IMR-90 (cell line): ENCODE measurements around the gene RP2. TPM values are rescaled to one million over a fixed set of nuclear protein-coding genes. Genes with fewer than 3 reads are reported as not detected.

Experiments used
- ATAC-seq: fragments of 200-7000 bp; cut with Tn5 transposase; 2 replicates; pipeline ENCODE4 v1.9.1; 2020; ENCODE audit warnings: low read depth, mild to moderate bottlenecking, moderate library complexity
- BruUV-seq: library from RNA; stranded (reverse); fragments of 400-500 nt; replicated peaks from 2 replicates; lab custom pipeline; 2021; lab: Mats Ljungman, UMichigan
- CTCF ChIA-PET: fragments of 300-600 bp; formaldehyde crosslinking; extraction: SDS; loops from one replicate; lab custom pipeline; 2021; ENCODE audit warnings: antibody characterized with exemption; lab: Yijun Ruan, JAX
- POLR2A ChIA-PET: fragments of 300-600 bp; sonication (Branson Sonifier 250); formaldehyde crosslinking; loops from one replicate; lab custom pipeline; 2022; ENCODE audit warnings: antibody characterized with exemption; ENCODE audit not compliant: unreplicated experiment; lab: Charles Lee
- DNase-seq: peaks from one replicate; pipeline ENCODE4 v3.0.0; 2013
- H2AFZ ChIP-seq: replicated peaks from 2 replicates; pipeline ENCODE3; 2013; ENCODE audit warnings: low read length, mild to moderate bottlenecking; ENCODE audit not compliant: poor library complexity
- H2AK5ac ChIP-seq: 2 replicates; pipeline ENCODE4 v1.6.1; 2013; ENCODE audit warnings: low read depth, low read length, inconsistent platforms
- H2AK9ac ChIP-seq: replicated peaks from 2 replicates; pipeline ENCODE3; 2013; ENCODE audit warnings: mild to moderate bottlenecking, low read depth, low read length, moderate library complexity; ENCODE audit not compliant: poor library complexity
- H2BK120ac ChIP-seq: 2 replicates; pipeline ENCODE4 v1.6.1; 2013; ENCODE audit warnings: low read depth, low read length, inconsistent platforms
- H2BK15ac ChIP-seq: 3 replicates; pipeline ENCODE4 v1.6.1; 2013; ENCODE audit warnings: low read depth, low read length, inconsistent platforms
- H2BK20ac ChIP-seq: 2 replicates; pipeline ENCODE4 v1.6.1; 2013; ENCODE audit warnings: low read depth, mild to moderate bottlenecking, inconsistent platforms, low read length, moderate library complexity
- H2BK5ac ChIP-seq: 2 replicates; pipeline ENCODE4 v1.6.1; 2013; ENCODE audit warnings: mild to moderate bottlenecking, low read depth, low read length, inconsistent platforms; ENCODE audit not compliant: poor library complexity, severe bottlenecking
- H3K14ac ChIP-seq: replicated peaks from 2 replicates; pipeline ENCODE4 v1.6.1; 2013; ENCODE audit warnings: low read depth, low read length, inconsistent platforms
- H3K18ac ChIP-seq: 2 replicates; pipeline ENCODE4 v1.6.1; 2013; ENCODE audit warnings: low read depth, low read length, control low read depth
- H3K23ac ChIP-seq: 2 replicates; pipeline ENCODE4 v1.6.1; 2013; ENCODE audit warnings: low read depth, low read length, inconsistent platforms
- H3K27ac ChIP-seq: 2 replicates; pipeline ENCODE4 v1.5.1; 2013; ENCODE audit warnings: mild to moderate bottlenecking, control low read depth, low read length; ENCODE audit not compliant: insufficient read depth
- H3K27me3 ChIP-seq: 2 replicates; pipeline ENCODE4 v1.6.1; 2013; ENCODE audit warnings: low read length; ENCODE audit not compliant: control insufficient read depth, insufficient read depth
- H3K36me3 ChIP-seq: 2 replicates; pipeline ENCODE4 v1.6.1; 2013; ENCODE audit warnings: low read length, mixed read lengths; ENCODE audit not compliant: control insufficient read depth, insufficient read depth
- H3K4ac ChIP-seq: 2 replicates; pipeline ENCODE4 v1.6.1; 2013; ENCODE audit warnings: low read depth, low read length, inconsistent platforms
- H3K4me1 ChIP-seq: 2 replicates; pipeline ENCODE4 v1.6.1; 2013; ENCODE audit warnings: low read length, mixed read lengths; ENCODE audit not compliant: control insufficient read depth, insufficient read depth
- H3K4me2 ChIP-seq: 2 replicates; pipeline ENCODE4 v1.6.1; 2013; ENCODE audit warnings: low read depth, mild to moderate bottlenecking, control low read depth, low read length, moderate library complexity
- H3K4me3 ChIP-seq: 2 replicates; pipeline ENCODE4 v1.5.1; 2013; ENCODE audit warnings: low read depth, mild to moderate bottlenecking, control low read depth, low read length, moderate library complexity; ENCODE audit not compliant: insufficient read depth
- H3K56ac ChIP-seq: 2 replicates; pipeline ENCODE4 v1.6.1; 2013; ENCODE audit warnings: low read length, inconsistent platforms; ENCODE audit not compliant: insufficient read depth; ENCODE audit errors: extremely low read depth
- H3K79me1 ChIP-seq, 2 experiments: 2 replicates each; pipeline ENCODE4 v1.6.1; 2013; ENCODE audit warnings: low read length in 2 of 2, inconsistent platforms in 1 of 2, low read depth in 1 of 2
- H3K9ac ChIP-seq: 2 replicates; pipeline ENCODE4 v1.6.1; 2013; ENCODE audit warnings: low read depth, low read length, control low read depth
- H3K9me1 ChIP-seq: 2 replicates; pipeline ENCODE4 v1.6.1; 2013; ENCODE audit warnings: low read length, inconsistent platforms; ENCODE audit not compliant: insufficient read depth
- H3K9me3 ChIP-seq: 2 replicates; pipeline ENCODE4 v1.6.1; 2013; ENCODE audit warnings: low read length; ENCODE audit not compliant: control insufficient read depth, insufficient read depth
- H4K20me1 ChIP-seq: 2 replicates; pipeline ENCODE4 v1.6.1; 2013; ENCODE audit warnings: low read length, inconsistent platforms; ENCODE audit not compliant: insufficient read depth
- H4K5ac ChIP-seq: 2 replicates; pipeline ENCODE4 v1.6.1; 2013; ENCODE audit warnings: mild to moderate bottlenecking, low read depth, low read length, control low read depth
- H4K8ac ChIP-seq, 2 experiments: 2 replicates each; pipeline ENCODE4 v1.6.1; 2013; ENCODE audit warnings: low read depth in 2 of 2, low read length in 2 of 2, control low read depth in 1 of 2, inconsistent platforms in 1 of 2
- H4K91ac ChIP-seq: 2 replicates; pipeline ENCODE4 v1.6.1; 2013; ENCODE audit warnings: low read depth, low read length, inconsistent platforms; ENCODE audit not compliant: insufficient read depth
- BHLHE40 ChIP-seq: fragments of 150-350 bp; IDR thresholded peaks from 2 replicates; pipeline ENCODE4 v1.6.1; 2016; ENCODE audit warnings: mild to moderate bottlenecking, low read depth, low read length
- CEBPB ChIP-seq: IDR thresholded peaks from 2 replicates; pipeline ENCODE4 v1.6.1; 2012; ENCODE audit warnings: low read depth, low read length, improper control_type of control experiment
- CHD1 ChIP-seq: IDR thresholded peaks from 2 replicates; pipeline ENCODE4 v1.6.1; 2012; ENCODE audit warnings: low read depth, low read length, improper control_type of control experiment
- ELK1 ChIP-seq: fragments of 150-350 bp; IDR thresholded peaks from 2 replicates; pipeline ENCODE4 v1.6.1; 2016; ENCODE audit warnings: low read depth, mild to moderate bottlenecking, low read length, moderate library complexity, borderline replicate concordance
- FOS ChIP-seq: fragments of 150-350 bp; IDR thresholded peaks from 2 replicates; pipeline ENCODE4 v1.6.1; 2016; ENCODE audit warnings: low read depth, low read length
- MAFK ChIP-seq: IDR thresholded peaks from 2 replicates; pipeline ENCODE4 v1.6.1; 2012; ENCODE audit warnings: low read depth, low read length, improper control_type of control experiment
- MAZ ChIP-seq: IDR thresholded peaks from 2 replicates; pipeline ENCODE4 v1.6.1; 2012; ENCODE audit warnings: low read depth, mild to moderate bottlenecking, low read length, improper control_type of control experiment, moderate library complexity, borderline replicate concordance
- MXI1 ChIP-seq: IDR thresholded peaks from 2 replicates; pipeline ENCODE4 v1.6.1; 2012; ENCODE audit warnings: low read depth, mild to moderate bottlenecking, low read length, moderate library complexity, borderline replicate concordance
- NFE2L2 ChIP-seq: fragments of 150-350 bp; IDR thresholded peaks from 2 replicates; pipeline ENCODE4 v1.6.1; 2016; ENCODE audit warnings: low read depth, mild to moderate bottlenecking, low read length
- POLR2A ChIP-seq: IDR thresholded peaks from 2 replicates; pipeline ENCODE4 v1.6.1; 2012; ENCODE audit warnings: mild to moderate bottlenecking, low read depth, low read length
- SMC3 ChIP-seq: fragments of 150-350 bp; IDR thresholded peaks from 2 replicates; pipeline ENCODE4 v1.6.1; 2016; ENCODE audit warnings: low read depth, mild to moderate bottlenecking, antibody characterized with exemption, low read length, moderate library complexity
- WGBS, 2 experiments: methylation state at CpG; one replicate each; pipeline versions ENCODE4 v1.1.5 to v1.1.7; 2013; ENCODE audit warnings: missing lambda C conversion rate in 2 of 2; ENCODE audit not compliant: insufficient read length in 1 of 2; ENCODE audit errors: extremely low coverage in 2 of 2; 5-methylcytosine and 5-hydroxymethylcytosine counted together
- dilution Hi-C: fragments of 300-500 bp; cut with HindIII; formaldehyde crosslinking; loops from one replicate; pipeline ENCODE4 v1.14.3; 2018; ENCODE audit warnings: low sequenced_read_pairs; ENCODE audit not compliant: unreplicated experiment
- in situ Hi-C: fragments of 300-500 bp; cut with MboI; formaldehyde crosslinking; loops from 3 replicates; pipeline ENCODE4 v1.14.3; 2019; ENCODE audit warnings: low sequenced_read_pairs, inconsistent platforms, mixed read lengths
- intact Hi-C: fragments of 100-400 bp; cut with micrococcal nuclease; formaldehyde crosslinking; loops from 2 replicates; pipeline ENCODE4 v1.10.0; 2022
- polyA plus RNA-seq, 3 experiments: library from polyadenylated mRNA; depleted of rRNA; stranded (reverse); fragments of >200 nt; gene quantifications; 2 replicates each; pipeline ENCODE4 v1.2.3, GENCODE V29; 2012; ENCODE audit warnings: low replicate concordance in 1 of 3
- total RNA-seq: library from RNA; depleted of rRNA; stranded (reverse); fragments of >200 nt; gene quantifications from 2 replicates; pipeline ENCODE4 v1.2.3, GENCODE V29; 2012
- TF ChIP-seq, protein P1 (sequence below): fragments of 150-350 bp; IDR thresholded peaks from 2 replicates; pipeline ENCODE4 v1.6.1; 2017; ENCODE audit warnings: mild to moderate bottlenecking, antibody characterized with exemption, low read length, low read depth
- TF ChIP-seq, protein P2 (sequence below): conservative IDR thresholded peaks from 2 replicates; pipeline ENCODE4 v1.5.1; 2012; ENCODE audit warnings: mild to moderate bottlenecking, low read depth, low read length, improper control_type of control experiment

RP2 gene
- total and polyA plus RNA-seq, 2 of the 4 experiments (the other 2 are of a cell fraction), result 6.8 to 17.0 TPM

GRCh38 chrX:46811121-46811520 is 25.7 kb upstream of the RP2 start:
- no peak overlapping the region for H3K9ac ChIP-seq
- ChIA-PET CTCF (no interaction called here), POLR2A (no interaction called here)
- intact Hi-C loops, result no loop called here
- H4K5ac ChIP-seq, result no peak overlapping the region
- no peak overlapping the region for H3K14ac ChIP-seq
- no peak overlapping the region for H3K56ac ChIP-seq
- H3K9me3 ChIP-seq, result no peaks in the 10 kb centered on the region
- TF ChIP-seq BHLHE40 (no peak), CHD1 (no peak), CEBPB (no peak), POLR2A (no peak), MAZ (no peak), FOS (no peak), MAFK (no peak), NFE2L2 (no peak), SMC3 (no peak), ELK1 (no peak), MXI1 (no peak)
- TF ChIP-seq, protein P1, sequence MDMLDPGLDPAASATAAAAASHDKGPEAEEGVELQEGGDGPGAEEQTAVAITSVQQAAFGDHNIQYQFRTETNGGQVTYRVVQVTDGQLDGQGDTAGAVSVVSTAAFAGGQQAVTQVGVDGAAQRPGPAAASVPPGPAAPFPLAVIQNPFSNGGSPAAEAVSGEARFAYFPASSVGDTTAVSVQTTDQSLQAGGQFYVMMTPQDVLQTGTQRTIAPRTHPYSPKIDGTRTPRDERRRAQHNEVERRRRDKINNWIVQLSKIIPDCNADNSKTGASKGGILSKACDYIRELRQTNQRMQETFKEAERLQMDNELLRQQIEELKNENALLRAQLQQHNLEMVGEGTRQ, result no peak
- TF ChIP-seq, protein P2, sequence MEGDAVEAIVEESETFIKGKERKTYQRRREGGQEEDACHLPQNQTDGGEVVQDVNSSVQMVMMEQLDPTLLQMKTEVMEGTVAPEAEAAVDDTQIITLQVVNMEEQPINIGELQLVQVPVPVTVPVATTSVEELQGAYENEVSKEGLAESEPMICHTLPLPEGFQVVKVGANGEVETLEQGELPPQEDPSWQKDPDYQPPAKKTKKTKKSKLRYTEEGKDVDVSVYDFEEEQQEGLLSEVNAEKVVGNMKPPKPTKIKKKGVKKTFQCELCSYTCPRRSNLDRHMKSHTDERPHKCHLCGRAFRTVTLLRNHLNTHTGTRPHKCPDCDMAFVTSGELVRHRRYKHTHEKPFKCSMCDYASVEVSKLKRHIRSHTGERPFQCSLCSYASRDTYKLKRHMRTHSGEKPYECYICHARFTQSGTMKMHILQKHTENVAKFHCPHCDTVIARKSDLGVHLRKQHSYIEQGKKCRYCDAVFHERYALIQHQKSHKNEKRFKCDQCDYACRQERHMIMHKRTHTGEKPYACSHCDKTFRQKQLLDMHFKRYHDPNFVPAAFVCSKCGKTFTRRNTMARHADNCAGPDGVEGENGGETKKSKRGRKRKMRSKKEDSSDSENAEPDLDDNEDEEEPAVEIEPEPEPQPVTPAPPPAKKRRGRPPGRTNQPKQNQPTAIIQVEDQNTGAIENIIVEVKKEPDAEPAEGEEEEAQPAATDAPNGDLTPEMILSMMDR, result no peak
- H4K20me1 ChIP-seq, result no peaks in the 10 kb centered on the region
- dilution Hi-C loops, result no loop called here
- no peak overlapping the region for H2BK5ac ChIP-seq
- H4K8ac ChIP-seq, result no peak overlapping the region
- no peaks in the 10 kb centered on the region for H3K9me1 ChIP-seq
- no peak overlapping the region for H3K4ac ChIP-seq
- H2AK9ac ChIP-seq, result no peak overlapping the region
- no TSS peak for BruUV-seq
- no peak overlapping the region for H3K27ac ChIP-seq
- peaks cover 2% of the 10 kb centered on the region for H3K27me3 ChIP-seq
- no peak for DNase-seq
- in situ Hi-C loops, result no loop called here
- no CpG with 5 or more reads among the region's 1 CpG for WGBS, 2 experiments
- H2BK120ac ChIP-seq, result no peak overlapping the region
- no peak overlapping the region for H2AFZ ChIP-seq
- no peak overlapping the region for H2AK5ac ChIP-seq
- H3K36me3 ChIP-seq, result no peaks in the 10 kb centered on the region
- H3K4me1 ChIP-seq, result no peaks in the 10 kb centered on the region
- no peaks in the 10 kb centered on the region for H3K79me1 ChIP-seq
- no peak overlapping the region for H3K4me3 ChIP-seq
- H4K91ac ChIP-seq, result no peak overlapping the region
- no peak overlapping the region for H3K23ac ChIP-seq
- H2BK15ac ChIP-seq, result no peak overlapping the region
- H2BK20ac ChIP-seq, result no peak overlapping the region
- no peak for ATAC-seq
- H3K18ac ChIP-seq, result no peak overlapping the region
- H3K4me2 ChIP-seq, result no peak overlapping the region
